Measurements from ENCODE around the gene ZNF174. TPM values are rescaled to one million over a fixed set of nuclear protein-coding genes. Genes with fewer than 3 reads are reported as not detected.

The ZNF174 gene
- total RNA-seq, 1 donor from 2014 or later = 9.0 TPM

GRCh38 chr16:3363793-3364192 is 37.2 kb upstream of the ZNF174 start:
- no peaks in the 10 kb centered on the region for H3K4me1 ChIP-seq
- peaks cover 14% of the 10 kb centered on the region for H3K27me3 ChIP-seq (ENCODE audit: low read depth)
- H3K4me3 ChIP-seq = no peak overlapping the region
- no peak for TF ChIP-seq CTCF (IDR thresholded peaks at IDR 0.05)
- ATAC-seq = no peak
- no peaks in the 10 kb centered on the region for H3K36me3 ChIP-seq
- peaks cover 23% of the 10 kb centered on the region for H3K9me3 ChIP-seq
- no peak for DNase-seq
- no peak overlapping the region for H3K27ac ChIP-seq
- intact Hi-C loops (cut with DNase I) = no loop called here

GRCh38 chr16:3364774-3365427 is 36.1 kb upstream of the ZNF174 start:
- peak; percentile 96 to 99 for ATAC-seq
- peak; percentile 89 for DNase-seq
- peak overlapping the region; percentile 57 for H3K4me3 ChIP-seq
- no peak for TF ChIP-seq CTCF (IDR thresholded peaks at IDR 0.05)
- peak overlapping the region; percentile 84 for H3K27ac ChIP-seq
- peaks cover 10% of the 10 kb centered on the region for H3K27me3 ChIP-seq (ENCODE audit: low read depth)
- H3K9me3 ChIP-seq = peaks cover 23% of the 10 kb centered on the region
- H3K36me3 ChIP-seq = no peaks in the 10 kb centered on the region
- intact Hi-C loops (cut with DNase I) = no loop called here
- no peaks in the 10 kb centered on the region for H3K4me1 ChIP-seq

- Histone ChIP-seq H3K27me3 (ENCODE audit: low read depth) (no peaks in the 10 kb centered on the region), H3K9me3 (peaks cover 31% of the 10 kb centered on the region), H3K4me3 (no peak overlapping the region), H3K27ac (no peak overlapping the region), H3K36me3 (no peaks in the 10 kb centered on the region), H3K4me1 (no peaks in the 10 kb centered on the region)
- TF ChIP-seq CTCF (IDR thresholded peaks at IDR 0.05) = no peak
- intact Hi-C loops (cut with DNase I) = no loop called here
- DNase-seq = no peak
- ATAC-seq = no peak
These were observed 31.9 kb upstream of the ZNF174 start for GRCh38 chr16:3369073-3369472.

- no peak for DNase-seq
- Histone ChIP-seq H3K9me3 (peaks cover 70% of the 10 kb centered on the region), H3K36me3 (no peaks in the 10 kb centered on the region), H3K27me3 (ENCODE audit: low read depth) (no peaks in the 10 kb centered on the region), H3K27ac (no peak overlapping the region), H3K4me3 (no peak overlapping the region), H3K4me1 (no peaks in the 10 kb centered on the region)
- intact Hi-C loops (cut with DNase I) = no loop called here
- ATAC-seq = no peak
- TF ChIP-seq CTCF (IDR thresholded peaks at IDR 0.05) = no peak
These were observed 25.3 kb upstream of the ZNF174 start for GRCh38 chr16:3375680-3376079.

GRCh38 chr16:3377917-3378316 is 23.1 kb upstream of the ZNF174 start:
- Histone ChIP-seq H3K4me3 (no peak overlapping the region), H3K9me3 (peaks cover 93% of the 10 kb centered on the region), H3K27me3 (ENCODE audit: low read depth) (no peaks in the 10 kb centered on the region), H3K36me3 (peaks cover 6% of the 10 kb centered on the region), H3K27ac (no peak overlapping the region), H3K4me1 (no peaks in the 10 kb centered on the region)
- TF ChIP-seq CTCF (IDR thresholded peaks at IDR 0.05) = no peak
- intact Hi-C loops (cut with DNase I) = no loop called here
- DNase-seq = no peak
- ATAC-seq = no peak
